Measurements from ENCODE around the gene TNFRSF6B.

DNA sequence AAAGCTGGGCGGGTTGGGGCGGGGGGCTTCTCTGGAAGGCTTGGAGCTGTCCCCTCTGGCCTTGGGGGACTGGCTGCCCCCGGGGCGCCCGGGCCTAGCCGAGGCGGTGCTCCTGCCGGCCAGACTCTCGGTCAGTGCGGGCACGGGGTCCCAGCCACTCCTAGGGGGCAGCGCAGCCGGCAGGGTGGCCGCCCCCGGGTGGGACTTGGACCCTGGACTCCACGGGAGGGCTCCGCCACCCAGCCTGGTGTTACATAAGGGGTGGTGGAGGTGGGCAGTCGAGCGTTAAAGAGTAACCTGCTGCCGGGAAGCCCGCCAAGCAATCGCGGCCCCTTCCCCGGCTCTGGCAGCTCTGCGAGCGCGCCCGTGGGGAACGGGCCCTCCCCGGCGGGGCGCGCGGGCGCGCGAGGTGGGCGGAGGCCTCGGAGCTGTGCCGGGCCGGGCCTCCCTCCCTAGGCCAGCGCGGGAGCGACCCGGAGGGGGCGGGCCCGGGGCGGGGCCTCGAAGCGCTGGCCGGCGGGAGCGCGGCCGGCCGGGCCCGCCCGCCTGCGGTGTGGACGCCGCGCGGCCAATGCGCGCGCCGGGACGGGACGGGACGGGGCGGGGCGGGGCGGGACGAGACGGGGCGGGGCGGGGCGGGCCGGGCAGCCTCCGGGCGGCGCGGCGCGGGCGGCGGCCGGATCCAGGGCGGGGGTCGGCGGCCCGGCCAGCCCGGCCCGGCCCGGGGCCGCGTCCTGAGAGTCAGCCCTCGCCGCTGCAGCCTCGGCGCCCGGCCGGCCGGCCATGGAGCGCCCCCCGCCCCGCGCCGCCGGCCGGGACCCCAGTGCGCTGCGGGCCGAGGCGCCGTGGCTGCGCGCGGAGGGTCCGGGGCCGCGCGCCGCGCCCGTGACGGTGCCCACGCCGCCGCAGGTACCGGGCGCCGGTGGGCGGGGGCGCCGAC is 42.9 kb downstream of the TNFRSF6B start, which contains the start of gene SLC2A4RG:
- TF ChIP-seq, protein P1, sequence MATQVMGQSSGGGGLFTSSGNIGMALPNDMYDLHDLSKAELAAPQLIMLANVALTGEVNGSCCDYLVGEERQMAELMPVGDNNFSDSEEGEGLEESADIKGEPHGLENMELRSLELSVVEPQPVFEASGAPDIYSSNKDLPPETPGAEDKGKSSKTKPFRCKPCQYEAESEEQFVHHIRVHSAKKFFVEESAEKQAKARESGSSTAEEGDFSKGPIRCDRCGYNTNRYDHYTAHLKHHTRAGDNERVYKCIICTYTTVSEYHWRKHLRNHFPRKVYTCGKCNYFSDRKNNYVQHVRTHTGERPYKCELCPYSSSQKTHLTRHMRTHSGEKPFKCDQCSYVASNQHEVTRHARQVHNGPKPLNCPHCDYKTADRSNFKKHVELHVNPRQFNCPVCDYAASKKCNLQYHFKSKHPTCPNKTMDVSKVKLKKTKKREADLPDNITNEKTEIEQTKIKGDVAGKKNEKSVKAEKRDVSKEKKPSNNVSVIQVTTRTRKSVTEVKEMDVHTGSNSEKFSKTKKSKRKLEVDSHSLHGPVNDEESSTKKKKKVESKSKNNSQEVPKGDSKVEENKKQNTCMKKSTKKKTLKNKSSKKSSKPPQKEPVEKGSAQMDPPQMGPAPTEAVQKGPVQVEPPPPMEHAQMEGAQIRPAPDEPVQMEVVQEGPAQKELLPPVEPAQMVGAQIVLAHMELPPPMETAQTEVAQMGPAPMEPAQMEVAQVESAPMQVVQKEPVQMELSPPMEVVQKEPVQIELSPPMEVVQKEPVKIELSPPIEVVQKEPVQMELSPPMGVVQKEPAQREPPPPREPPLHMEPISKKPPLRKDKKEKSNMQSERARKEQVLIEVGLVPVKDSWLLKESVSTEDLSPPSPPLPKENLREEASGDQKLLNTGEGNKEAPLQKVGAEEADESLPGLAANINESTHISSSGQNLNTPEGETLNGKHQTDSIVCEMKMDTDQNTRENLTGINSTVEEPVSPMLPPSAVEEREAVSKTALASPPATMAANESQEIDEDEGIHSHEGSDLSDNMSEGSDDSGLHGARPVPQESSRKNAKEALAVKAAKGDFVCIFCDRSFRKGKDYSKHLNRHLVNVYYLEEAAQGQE (IDR thresholded peaks at IDR 0.05; ENCODE audit: insufficient read depth in 1 of 2, low read depth in 2 of 2, low read length in 2 of 2) = no peak
- TF ChIP-seq SIN3A (IDR thresholded peaks at IDR 0.05; ENCODE audit: borderline replicate concordance, insufficient read depth, low read length) (no peak), POLR2AphosphoS5 (IDR thresholded peaks at IDR 0.05; ENCODE audit: low read depth, low read length) (0 out of 2 replicates have a peak, but pooled peaks have one; percentile 19)

Measured in PFSK-1 (cell line).